GM12873 (cell line): ENCODE data around the gene RPGR.

ENCODE experiments used
- TF ChIP-seq, protein P1 (sequence below): IDR thresholded peaks from 2 replicates; pipeline ENCODE4 v1.5.1; 2012; ENCODE audit warnings: low read depth, mild to moderate bottlenecking, moderate library complexity, low read length, control low read depth; ENCODE audit not compliant: insufficient read depth; ENCODE audit errors: missing control alignments

RPGR gene

DNA sequence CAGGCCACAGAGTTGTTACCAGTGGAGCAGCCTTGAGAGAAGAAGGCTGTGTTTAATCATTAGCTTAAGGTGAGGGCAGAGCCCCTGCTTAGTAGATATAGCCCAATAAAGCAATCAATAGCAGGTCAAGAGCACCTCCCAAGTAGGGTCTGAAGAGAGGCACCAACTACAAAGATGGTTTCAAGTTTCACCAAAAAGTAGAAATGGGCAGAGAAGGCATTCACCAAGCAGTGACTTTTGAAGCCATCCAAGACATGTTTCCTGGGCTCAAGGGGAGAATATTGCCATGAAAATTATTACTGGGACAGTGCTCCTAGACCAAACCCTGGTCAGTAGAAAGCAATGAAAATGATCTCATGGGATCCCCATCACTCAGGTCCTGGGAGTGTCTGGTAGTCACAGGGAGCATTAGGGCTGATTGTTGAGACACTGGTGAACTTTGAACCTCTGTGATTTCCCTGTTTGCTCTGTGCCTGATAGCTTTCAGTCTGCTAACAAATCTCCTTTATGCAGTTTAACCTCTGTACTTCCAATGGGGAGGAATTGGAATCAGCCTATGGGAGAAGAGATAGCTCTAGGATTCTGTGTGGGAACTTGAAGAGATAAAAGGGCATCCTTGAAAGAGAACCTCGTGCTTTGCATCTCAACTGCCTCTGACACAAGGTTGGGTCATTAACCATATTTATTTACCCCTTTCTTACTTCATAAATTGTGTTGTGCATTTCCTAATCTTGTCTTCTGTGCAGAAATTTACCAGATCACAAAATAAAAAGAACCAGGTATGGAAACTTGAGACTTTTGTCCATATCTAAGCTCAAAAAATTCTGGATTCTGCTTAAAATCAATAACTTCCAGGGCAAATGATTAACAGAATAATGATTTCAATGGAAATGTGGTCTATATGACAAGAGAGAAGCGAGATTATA is 15.8 kb upstream of the RPGR start:
- TF ChIP-seq, protein P1, sequence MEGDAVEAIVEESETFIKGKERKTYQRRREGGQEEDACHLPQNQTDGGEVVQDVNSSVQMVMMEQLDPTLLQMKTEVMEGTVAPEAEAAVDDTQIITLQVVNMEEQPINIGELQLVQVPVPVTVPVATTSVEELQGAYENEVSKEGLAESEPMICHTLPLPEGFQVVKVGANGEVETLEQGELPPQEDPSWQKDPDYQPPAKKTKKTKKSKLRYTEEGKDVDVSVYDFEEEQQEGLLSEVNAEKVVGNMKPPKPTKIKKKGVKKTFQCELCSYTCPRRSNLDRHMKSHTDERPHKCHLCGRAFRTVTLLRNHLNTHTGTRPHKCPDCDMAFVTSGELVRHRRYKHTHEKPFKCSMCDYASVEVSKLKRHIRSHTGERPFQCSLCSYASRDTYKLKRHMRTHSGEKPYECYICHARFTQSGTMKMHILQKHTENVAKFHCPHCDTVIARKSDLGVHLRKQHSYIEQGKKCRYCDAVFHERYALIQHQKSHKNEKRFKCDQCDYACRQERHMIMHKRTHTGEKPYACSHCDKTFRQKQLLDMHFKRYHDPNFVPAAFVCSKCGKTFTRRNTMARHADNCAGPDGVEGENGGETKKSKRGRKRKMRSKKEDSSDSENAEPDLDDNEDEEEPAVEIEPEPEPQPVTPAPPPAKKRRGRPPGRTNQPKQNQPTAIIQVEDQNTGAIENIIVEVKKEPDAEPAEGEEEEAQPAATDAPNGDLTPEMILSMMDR: no peak

DNA sequence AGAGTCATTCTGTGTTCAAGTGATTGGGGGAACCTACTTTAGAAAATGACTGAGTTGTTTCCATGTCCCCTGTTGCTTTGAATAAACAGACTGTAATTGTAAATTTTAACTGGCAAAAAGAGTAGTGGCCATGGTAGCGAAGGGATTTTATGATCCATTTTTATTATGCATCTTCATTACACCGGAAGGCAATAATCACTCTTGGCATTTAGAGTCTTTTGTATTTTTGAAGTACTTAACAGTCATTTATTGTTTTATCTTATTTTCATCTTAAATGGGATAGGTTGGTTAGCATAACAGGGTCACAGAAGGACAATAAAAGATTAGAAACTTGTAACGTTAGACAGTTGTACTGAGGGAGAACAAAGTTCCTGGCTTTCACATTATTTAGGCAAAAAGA is 14.1 kb upstream of the RPGR start:
- TF ChIP-seq, protein P1: no peak

DNA sequence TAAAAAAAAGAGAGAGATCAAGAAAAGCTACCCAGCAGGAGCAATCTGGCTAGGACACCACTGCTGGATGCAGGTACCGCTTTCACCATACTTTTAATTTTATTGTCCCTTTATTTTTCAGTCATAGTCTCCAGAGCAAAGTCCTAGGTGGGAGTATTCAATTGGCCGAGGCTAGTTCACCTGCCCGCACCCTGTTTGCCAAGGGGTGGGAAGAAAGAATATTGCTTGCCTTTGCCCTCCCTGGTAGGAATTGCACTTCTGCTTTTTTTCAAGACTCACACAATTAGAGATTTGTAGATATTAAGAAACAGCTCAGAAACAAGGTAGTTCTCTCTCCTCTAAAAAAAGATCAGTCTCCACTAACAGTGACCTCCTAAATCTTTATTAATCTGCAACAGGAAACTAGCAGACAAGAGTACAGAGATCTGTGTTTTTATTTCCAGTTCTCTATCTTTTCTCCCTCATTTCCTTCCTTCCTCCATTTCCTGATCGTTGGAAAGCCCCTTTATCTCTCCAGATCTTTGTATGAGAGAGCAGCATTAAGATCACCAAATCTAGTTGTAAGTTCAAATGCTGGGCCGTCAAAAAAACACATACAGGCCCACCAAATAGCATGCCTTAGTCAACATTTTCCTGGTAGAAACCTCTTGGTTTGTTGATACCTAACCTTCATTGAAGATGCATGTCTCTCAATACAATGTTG is 9.4 kb upstream of the RPGR start:
- TF ChIP-seq, protein P1: no peak

DNA sequence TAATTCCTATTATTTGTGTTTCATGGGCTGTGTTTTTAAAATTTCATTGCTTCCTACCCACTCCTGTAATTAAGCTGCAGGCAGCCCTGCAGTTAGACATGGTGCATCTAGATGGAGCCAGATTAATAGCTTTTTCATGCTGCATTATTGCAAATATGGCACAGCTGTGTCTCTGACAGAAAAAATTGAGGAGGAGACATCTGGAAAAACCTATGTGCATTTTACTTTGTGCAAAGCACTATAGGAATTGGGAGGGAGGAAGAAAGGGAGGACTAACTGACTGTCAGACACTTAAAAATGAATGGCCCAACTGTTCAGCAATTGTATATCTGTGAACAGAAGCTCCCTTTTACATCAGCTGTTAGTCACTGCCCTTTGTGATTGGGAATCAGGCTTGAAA is 8.1 kb upstream of the RPGR start:
- TF ChIP-seq, protein P1: peak; percentile 1

DNA sequence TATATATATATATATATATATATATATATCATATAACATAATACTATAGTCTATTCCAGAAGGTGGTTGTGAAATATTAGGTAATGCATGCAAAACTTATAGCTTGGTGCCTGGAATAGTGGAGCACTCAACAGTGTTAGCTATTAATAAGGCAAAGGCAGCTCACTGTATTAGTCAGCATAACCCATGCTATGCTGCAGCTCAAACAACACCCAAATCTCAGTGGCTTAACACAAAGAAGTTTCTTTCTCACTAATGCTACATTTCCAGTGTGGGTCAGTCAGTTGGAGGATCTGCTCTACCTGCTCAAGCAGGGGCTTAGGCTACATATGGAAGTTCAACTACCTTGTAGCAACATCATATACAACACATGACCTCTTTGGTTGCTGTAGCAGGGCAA is 5.2 kb upstream of the RPGR start:
- TF ChIP-seq, protein P1: no peak

DNA sequence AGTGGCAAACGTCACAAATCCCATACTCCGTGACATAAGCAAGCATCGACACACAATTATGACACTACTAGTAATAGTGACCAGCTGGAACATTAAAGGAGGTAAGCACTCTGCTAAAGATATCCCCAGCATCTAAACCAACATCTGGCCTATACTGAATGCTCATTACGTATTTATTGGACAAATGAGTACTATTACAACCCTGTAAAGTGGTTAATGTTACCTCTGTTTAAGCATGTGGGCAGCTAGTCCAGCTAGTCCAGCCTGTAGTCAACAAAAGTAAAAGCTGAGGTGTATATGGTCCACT is 419 bp upstream of the RPGR start:
- TF ChIP-seq, protein P1: no peak

DNA sequence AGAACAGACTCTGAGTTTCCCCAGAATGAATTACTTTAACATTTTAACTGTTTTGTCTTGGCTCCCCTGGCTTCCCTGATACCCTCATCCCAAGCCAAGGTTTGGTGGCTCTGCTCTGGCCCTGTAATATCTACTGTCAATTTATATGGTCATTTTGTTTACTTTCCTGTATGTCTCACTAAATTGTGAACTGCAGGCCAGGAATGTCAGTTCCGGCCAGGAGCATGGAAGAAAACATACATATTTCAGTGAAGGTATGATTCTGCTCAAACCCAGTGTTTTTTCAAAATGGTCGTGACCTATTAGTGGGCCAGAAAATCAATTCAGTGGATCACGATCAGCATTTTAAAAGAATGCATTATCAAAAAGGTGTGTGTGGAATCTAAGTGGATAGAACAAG is 1.2 kb downstream of the RPGR start:
- TF ChIP-seq, protein P1: no peak
